ENCODE measurements around the gene NDRG3. TPM values are rescaled to one million over a fixed set of nuclear protein-coding genes. Genes with fewer than 3 reads are reported as not detected.

NDRG3 gene
- total and polyA plus RNA-seq, 4 donors, result 3.1 to 6.3 (median 4.5) TPM

- 90% methylated on average over 7 of the region's 7 CpGs for WGBS
- Histone ChIP-seq H3K36me3 (ENCODE audit: control insufficient read depth in 4 of 4, insufficient read depth in 3 of 4, low read depth in 1 of 4, low read length in 3 of 4) (no peaks in the 10 kb centered on the region), H3K9ac (ENCODE audit: low read depth in 1 of 2, low read length in 2 of 2) (peak overlapping the region in 1 of 2 donors; percentile 22), H3K4me3 (ENCODE audit: low read depth in 1 of 3, low read length in 3 of 3) (peak overlapping the region in 1 of 3 donors; percentile 14), H3K4me1 (ENCODE audit: control insufficient read depth in 4 of 4, insufficient read depth in 4 of 4, low read length in 3 of 4) (no peaks in the 10 kb centered on the region), H3K27me3 (ENCODE audit: control insufficient read depth in 4 of 4, insufficient read depth in 4 of 4, low read length in 3 of 4) (no peaks in the 10 kb centered on the region), H3K27ac (ENCODE audit: low read depth in 1 of 2, low read length in 2 of 2) (no peak overlapping the region), H3K9me3 (ENCODE audit: control insufficient read depth in 4 of 4, low read length in 3 of 4) (no peaks in the 10 kb centered on the region)
- no peak for TF ChIP-seq ZBTB33 (IDR thresholded peaks at IDR 0.05)
- TF ChIP-seq RXRA (IDR thresholded peaks at IDR 0.05), result no peak
- no peak for TF ChIP-seq SP1 (IDR thresholded peaks at IDR 0.05)
- TF ChIP-seq GABPA (IDR thresholded peaks at IDR 0.05 in 1 of 2, conservative IDR thresholded peaks at IDR 0.05 in 1 of 2), result no peak
- TF ChIP-seq ATF3 (IDR thresholded peaks at IDR 0.05), result no peak
- TF ChIP-seq TAF1 (conservative IDR thresholded peaks at IDR 0.05), result no peak
- no peak for TF ChIP-seq CTCF (IDR thresholded peaks at IDR 0.05; ENCODE audit: low read depth, low read length, missing input control)
- TF ChIP-seq MAX (IDR thresholded peaks at IDR 0.05), result no peak
- no peak for TF ChIP-seq EGR1 (IDR thresholded peaks at IDR 0.05; ENCODE audit: low read depth in 2 of 2)
- TF ChIP-seq JUND (IDR thresholded peaks at IDR 0.05), result no peak
- no peak for TF ChIP-seq YY1 (IDR thresholded peaks at IDR 0.05)
- no peak for TF ChIP-seq FOXA2 (IDR thresholded peaks at IDR 0.05)
- TF ChIP-seq NR2F2 (IDR thresholded peaks at IDR 0.05), result no peak
- no peak for TF ChIP-seq HNF4A (conservative IDR thresholded peaks at IDR 0.05)
- TF ChIP-seq HNF4G (IDR thresholded peaks at IDR 0.05), result no peak
- TF ChIP-seq FOXA1 (IDR thresholded peaks at IDR 0.05), result no peak
- no peak for TF ChIP-seq RAD21 (IDR thresholded peaks at IDR 0.05)
- DNase-seq (ENCODE audit: low spot score), result no peak
Measured at GRCh38 chr20:36645353-36645752, 100.5 kb downstream of the NDRG3 start.

- H3K4me1 ChIP-seq (ENCODE audit: control insufficient read depth in 4 of 4, insufficient read depth in 4 of 4, low read length in 3 of 4), result no peaks in the 10 kb centered on the region
- no peaks in the 10 kb centered on the region for H3K36me3 ChIP-seq (ENCODE audit: control insufficient read depth in 4 of 4, insufficient read depth in 3 of 4, low read depth in 1 of 4, low read length in 3 of 4)
- no peaks in the 10 kb centered on the region for H3K9me3 ChIP-seq (ENCODE audit: control insufficient read depth in 4 of 4, low read length in 3 of 4)
- H3K27me3 ChIP-seq (ENCODE audit: control insufficient read depth in 4 of 4, insufficient read depth in 4 of 4, low read length in 3 of 4), result no peaks in the 10 kb centered on the region
- H3K4me3 ChIP-seq (ENCODE audit: low read depth in 1 of 3, low read length in 3 of 3), result no peak overlapping the region
- TF ChIP-seq NR2F2 (IDR thresholded peaks at IDR 0.05) (no peak), HNF4G (IDR thresholded peaks at IDR 0.05) (no peak), RXRA (IDR thresholded peaks at IDR 0.05) (no peak), ATF3 (IDR thresholded peaks at IDR 0.05) (no peak), HNF4A (conservative IDR thresholded peaks at IDR 0.05) (no peak), FOXA2 (IDR thresholded peaks at IDR 0.05) (no peak), FOXA1 (IDR thresholded peaks at IDR 0.05) (no peak), REST (IDR thresholded peaks at IDR 0.05) (no peak), SP1 (IDR thresholded peaks at IDR 0.05) (no peak), RAD21 (IDR thresholded peaks at IDR 0.05) (no peak), JUND (IDR thresholded peaks at IDR 0.05) (no peak), TAF1 (conservative IDR thresholded peaks at IDR 0.05) (no peak), CTCF (IDR thresholded peaks at IDR 0.05; ENCODE audit: low read depth, low read length, missing input control) (no peak), GABPA (IDR thresholded peaks at IDR 0.05 in 1 of 2, conservative IDR thresholded peaks at IDR 0.05 in 1 of 2) (no peak), ZBTB33 (IDR thresholded peaks at IDR 0.05) (no peak), YY1 (IDR thresholded peaks at IDR 0.05) (no peak)
- DNase-seq (ENCODE audit: low spot score), result no peak
- 84% methylated on average over 7 of the region's 7 CpGs for WGBS
- H3K27ac ChIP-seq (ENCODE audit: low read depth in 1 of 2, low read length in 2 of 2), result no peak overlapping the region
- no peak overlapping the region for H3K9ac ChIP-seq (ENCODE audit: low read depth in 1 of 2, low read length in 2 of 2)
Measured at GRCh38 chr20:36644706-36645095, 101.2 kb downstream of the NDRG3 start.

Data from liver (tissue), 9 donors.